Osteoblast (primary cell): ENCODE measurements around the gene PUS7L. TPM values are rescaled to one million over a fixed set of nuclear protein-coding genes. Genes with fewer than 3 reads are reported as not detected.

ENCODE experiments used
- DNase-seq: peaks from one replicate; pipeline ENCODE4 v3.0.0; 2011; ENCODE audit warnings: low spot score, mixed read lengths; ENCODE audit not compliant: insufficient read length; ENCODE audit errors: missing footprints
- H2AFZ ChIP-seq: 2 replicates; pipeline ENCODE4 v1.6.0; 2011; ENCODE audit warnings: mild to moderate bottlenecking, low read length
- H3K27ac ChIP-seq: 2 replicates; pipeline ENCODE4 v1.5.1; 2011; ENCODE audit warnings: mild to moderate bottlenecking, low read depth, low read length, moderate library complexity
- H3K27me3 ChIP-seq: 2 replicates; pipeline ENCODE4 v1.6.0; 2012; ENCODE audit warnings: mild to moderate bottlenecking, control low read depth, inconsistent platforms, low read length, moderate library complexity; ENCODE audit not compliant: insufficient read depth
- H3K36me3 ChIP-seq: 2 replicates; pipeline ENCODE4 v1.5.1; 2011; ENCODE audit warnings: mild to moderate bottlenecking, low read length, control low read depth, moderate library complexity; ENCODE audit not compliant: insufficient read depth
- H3K4me1 ChIP-seq: 2 replicates; pipeline ENCODE4 v1.5.1; 2011; ENCODE audit warnings: mild to moderate bottlenecking, low read length, control low read depth, moderate library complexity; ENCODE audit not compliant: insufficient read depth
- H3K4me2 ChIP-seq: 2 replicates; pipeline ENCODE4 v1.6.0; 2011; ENCODE audit warnings: mild to moderate bottlenecking, low read length; ENCODE audit not compliant: insufficient read depth
- H3K4me3 ChIP-seq: fragments of 200-600 bp; sonication (generic); 3 replicates; pipeline ENCODE4 v1.5.1; 2012; ENCODE audit warnings: mild to moderate bottlenecking, low read length, inconsistent platforms; ENCODE audit not compliant: insufficient read depth
- H3K79me2 ChIP-seq: 2 replicates; pipeline ENCODE4 v1.6.0; 2012; ENCODE audit warnings: mild to moderate bottlenecking, low read length, control low read depth, inconsistent platforms; ENCODE audit not compliant: insufficient read depth
- H3K9me3 ChIP-seq: 2 replicates; pipeline ENCODE4 v1.5.1; 2011; ENCODE audit warnings: low read depth, low read length, control low read depth
- H4K20me1 ChIP-seq: 2 replicates; pipeline ENCODE4 v1.6.0; 2012; ENCODE audit warnings: mild to moderate bottlenecking, low read length, control low read depth; ENCODE audit not compliant: insufficient read depth
- CTCF ChIP-seq: IDR thresholded peaks from 2 replicates; pipeline ENCODE4 v1.5.1; 2011; ENCODE audit warnings: mild to moderate bottlenecking, low read depth, low read length, moderate library complexity; ENCODE audit errors: extremely low read depth
- total RNA-seq: library from RNA; depleted of rRNA; stranded (reverse); fragments of >200 nt; gene quantifications from 2 replicates; pipeline ENCODE4 v1.2.3, GENCODE V29; 2012

The PUS7L gene
- total RNA-seq, 1 donor, result 20.6 TPM

DNA sequence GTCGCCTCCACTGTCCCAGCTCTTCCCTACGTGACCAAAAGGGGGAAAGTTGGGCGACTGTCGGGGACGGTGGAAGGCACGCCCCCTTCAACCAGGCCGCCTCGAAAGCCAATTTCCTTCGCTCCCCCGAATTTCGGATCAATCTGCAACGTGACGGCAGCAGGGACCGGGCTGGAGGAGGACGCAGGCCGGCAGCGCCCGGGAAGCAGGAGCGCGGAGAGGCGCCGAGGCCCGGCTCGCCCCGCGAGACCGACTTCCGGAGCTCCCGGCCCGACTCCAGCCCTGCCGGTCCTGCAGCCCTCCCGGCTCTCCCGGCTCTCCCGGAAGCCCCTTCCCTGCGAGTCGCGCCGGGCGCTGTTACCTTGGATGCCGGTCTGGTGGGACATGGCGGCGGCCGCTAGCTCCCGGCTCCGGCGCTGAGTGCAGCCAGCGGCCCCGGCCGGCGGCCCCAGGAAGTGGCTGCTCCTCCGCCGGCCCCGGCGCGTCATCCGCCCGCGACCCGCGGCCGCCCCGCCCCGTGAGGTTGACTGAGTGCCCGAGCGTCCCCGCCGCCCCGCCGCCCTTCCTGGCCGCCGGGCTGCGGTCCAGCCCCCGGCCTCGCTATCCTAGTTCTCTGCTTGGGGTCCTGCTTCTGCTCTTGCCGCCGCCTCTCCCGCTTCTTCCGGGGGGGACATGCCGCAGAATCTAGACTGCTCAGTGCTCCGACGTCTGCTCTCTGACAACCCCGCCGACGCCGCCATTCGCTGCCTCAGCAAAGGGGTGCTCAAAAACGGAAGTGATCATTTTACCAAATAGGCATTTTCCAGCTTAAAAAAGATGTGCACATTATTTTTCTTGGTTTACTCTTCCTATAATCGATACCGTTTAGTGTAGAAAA, 47.5 kb upstream of the PUS7L start, which contains the start of gene TWF1:
TWF1 (minus strand) TSS at position 458 of the 877 bp plus-strand sequence; CDS start at position 386, 72 bp downstream.
- peak; percentile 97 for DNase-seq
- Histone ChIP-seq H4K20me1 (no peaks in the 10 kb centered on the region), H3K27ac (peak within 1 kb of the TSS; percentile 96), H2AFZ (peak within 1 kb of the TSS; percentile 94), H3K27me3 (no peaks in the 10 kb centered on the region), H3K9me3 (no peaks in the 10 kb centered on the region), H3K4me3 (peak within 1 kb of the TSS; percentile 94), H3K79me2 (peaks cover 32% of the 10 kb centered on the region), H3K4me1 (peaks cover 19% of the 10 kb centered on the region), H3K4me2 (peak within 1 kb of the TSS; percentile 92), H3K36me3 (peaks cover 16% of the 10 kb centered on the region)
- TF ChIP-seq CTCF, result peak; percentile 28

DNA sequence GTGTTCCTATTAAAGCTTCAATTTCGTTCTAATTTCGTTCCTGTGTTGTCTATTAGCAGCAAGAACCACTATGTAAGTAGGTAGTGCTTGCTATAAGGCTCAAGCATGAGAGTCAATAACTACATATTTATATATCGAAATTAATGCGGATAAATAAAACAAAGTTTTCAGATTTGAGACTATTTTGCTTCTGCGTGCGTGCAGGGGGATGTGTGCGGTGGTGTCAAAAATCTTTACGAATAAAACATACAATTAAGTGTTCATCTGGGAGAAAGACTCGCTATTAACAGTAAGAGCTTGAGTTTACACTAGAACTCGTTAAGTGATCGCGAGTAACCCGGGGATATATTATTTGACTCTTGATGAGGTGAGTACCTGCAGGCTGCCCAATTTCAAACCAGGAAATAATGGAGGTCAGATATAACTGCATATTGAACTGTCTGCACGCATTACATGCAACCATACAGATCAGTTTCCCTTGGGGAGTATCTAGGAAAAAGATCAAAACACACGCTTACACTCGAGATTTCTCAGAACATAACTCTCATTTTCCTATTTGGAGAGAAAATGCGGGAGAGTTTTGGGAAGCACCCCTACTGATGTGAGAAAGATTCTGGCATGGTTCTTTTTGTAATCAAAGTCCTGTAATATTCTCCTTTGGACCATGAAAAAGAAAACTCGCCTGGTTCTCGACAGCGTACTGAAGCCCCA, 46.7 kb upstream of the PUS7L start:
- H4K20me1 ChIP-seq, result no peaks in the 10 kb centered on the region
- no peak for TF ChIP-seq CTCF
- H3K4me3 ChIP-seq, result peak overlapping the region; percentile 94
- no peaks in the 10 kb centered on the region for H3K27me3 ChIP-seq
- peak overlapping the region; percentile 96 for H3K27ac ChIP-seq
- H3K9me3 ChIP-seq, result no peaks in the 10 kb centered on the region
- peaks cover 19% of the 10 kb centered on the region for H3K4me1 ChIP-seq
- peaks cover 24% of the 10 kb centered on the region for H3K36me3 ChIP-seq
- H3K79me2 ChIP-seq, result peaks cover 32% of the 10 kb centered on the region
- peak; percentile 27 for DNase-seq
- peak overlapping the region; percentile 90 for H2AFZ ChIP-seq
- peak overlapping the region; percentile 92 for H3K4me2 ChIP-seq

- peaks cover 64% of the 10 kb centered on the region for H3K36me3 ChIP-seq
- H3K27ac ChIP-seq, result no peak overlapping the region
- no peaks in the 10 kb centered on the region for H4K20me1 ChIP-seq
- H3K79me2 ChIP-seq, result peaks cover 3% of the 10 kb centered on the region
- H3K27me3 ChIP-seq, result no peaks in the 10 kb centered on the region
- H3K4me2 ChIP-seq, result no peak overlapping the region
- H3K9me3 ChIP-seq, result no peaks in the 10 kb centered on the region
- no peak for DNase-seq
- TF ChIP-seq CTCF, result no peak
- no peaks in the 10 kb centered on the region for H3K4me1 ChIP-seq
- no peak overlapping the region for H3K4me3 ChIP-seq
- no peak overlapping the region for H2AFZ ChIP-seq
These were observed 39.1 kb upstream of the PUS7L start for GRCh38 chr12:43797561-43798217.
